Gastroesophageal sphincter (tissue), 4 donors: Measurements from ENCODE around the gene ARCN1. TPM values are rescaled to one million over a fixed set of nuclear protein-coding genes. Genes with fewer than 3 reads are reported as not detected.

Source experiments
- ATAC-seq: fragments of 150-250 bp; one replicate; pipeline ENCODE4 v1.9.1; 2016; ENCODE audit warnings: mild to moderate bottlenecking, moderate library complexity
- H3K27ac ChIP-seq, 4 donors: fragments of 200-600 bp; sonication (generic) in 3 of 4; 1 replicate in 3 of 4; 2 replicates in 1 of 4; pipeline ENCODE4 v1.5.1; 2016 to 2019
- H3K27me3 ChIP-seq: fragments of 200-600 bp; sonication (generic); one replicate; pipeline ENCODE4 v1.5.1; 2019
- H3K36me3 ChIP-seq, 2 donors: fragments of 200-600 bp; sonication (generic); one replicate each; pipeline ENCODE4 v1.5.1; 2019; ENCODE audit warnings: control low read depth in 1 of 2
- H3K4me1 ChIP-seq, 3 donors: fragments of 200-600 bp; sonication (generic); 1 replicate in 2 of 3; 2 replicates in 1 of 3; pipeline ENCODE4 v1.5.1; 2016 to 2019; ENCODE audit warnings: control low read depth in 2 of 3
- H3K4me3 ChIP-seq, 2 donors: fragments of 200-600 bp; sonication (generic); one replicate each; pipeline ENCODE4 v1.5.1; 2019; ENCODE audit warnings: mild to moderate bottlenecking in 1 of 2, moderate library complexity in 1 of 2
- H3K9me3 ChIP-seq, 3 donors: fragments of 200-600 bp; sonication (generic); one replicate each; pipeline ENCODE4 v1.5.1; 2017 to 2019; ENCODE audit warnings: control low read depth in 2 of 3
- EP300 ChIP-seq: sonication (generic); formaldehyde crosslinking; IDR thresholded peaks from one replicate; pipeline ENCODE4 v1.6.1; 2017; ENCODE audit warnings: antibody characterized with exemption, mild to moderate bottlenecking
- POLR2A ChIP-seq, 2 donors: fragments of 450-650 bp; IDR thresholded peaks; one replicate each; pipeline ENCODE4 v1.6.1; 2017; ENCODE audit warnings: antibody characterized with exemption in 2 of 2, mild to moderate bottlenecking in 2 of 2, moderate library complexity in 1 of 2
- POLR2AphosphoS5 ChIP-seq: sonication (generic); formaldehyde crosslinking; IDR thresholded peaks from one replicate; pipeline ENCODE4 v1.6.1; 2017; ENCODE audit warnings: antibody characterized with exemption
- WGBS, 2 donors: methylation state at CpG; one replicate each; pipeline ENCODE4 v1.1.5; 2018; ENCODE audit warnings: low coverage in 1 of 2; 5-methylcytosine and 5-hydroxymethylcytosine counted together
- total RNA-seq, 4 donors: library from RNA; depleted of rRNA; stranded (reverse); fragments of >200 nt; gene quantifications; one replicate each; pipeline ENCODE4 v1.1.0, GENCODE V29; 2016
- TF ChIP-seq, protein P1 (sequence below), 4 experiments: fragments of 200-600 bp in 2 of 4; fragments of 450-650 bp in 2 of 4; sonication (generic) in 1 of 4; IDR thresholded peaks; one replicate each; pipeline ENCODE4 v1.5.1; 2017 to 2019; ENCODE audit warnings: antibody characterized with exemption in 4 of 4, mild to moderate bottlenecking in 2 of 4, moderate library complexity in 2 of 4

The ARCN1 gene
- total RNA-seq, 4 donors from 2014 or later = 84.9 to 141 (median 128) TPM

DNA sequence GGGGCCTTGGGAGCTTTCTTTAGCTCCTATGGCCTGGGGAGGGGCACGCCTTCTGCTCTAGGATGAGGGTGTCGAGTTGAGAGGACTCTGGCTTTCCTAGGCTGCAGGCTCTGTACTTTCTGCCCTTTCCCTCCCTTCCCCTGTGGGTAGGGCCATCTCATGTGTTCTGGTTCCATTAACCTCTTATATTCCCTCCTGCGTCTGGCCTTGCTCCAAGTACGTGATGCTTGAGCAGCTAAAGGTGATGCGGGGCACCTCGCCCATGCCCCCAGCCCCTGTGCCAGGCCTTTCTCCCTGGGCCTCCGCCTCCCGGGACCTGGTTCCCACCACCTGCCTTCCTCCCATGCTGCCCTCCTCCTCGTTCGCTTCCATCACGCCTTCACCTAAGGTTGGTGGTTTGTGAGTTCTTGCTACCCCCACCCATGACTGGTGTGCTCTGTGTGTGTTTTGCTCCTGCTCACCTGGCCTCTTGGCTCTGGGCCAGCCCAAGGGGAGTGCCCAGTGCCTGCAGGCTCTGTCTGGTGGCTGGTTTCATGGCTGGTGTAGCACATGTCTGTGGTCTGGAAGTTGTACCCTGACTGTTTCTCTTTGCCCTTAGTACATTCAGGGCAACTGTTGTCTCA lies 69.3 kb downstream of the ARCN1 start:
- peaks cover 0 to 39% (median 0%) of the 10 kb centered on the region in 3 donors for H3K4me1 ChIP-seq
- no peak for ATAC-seq
- H3K4me3 ChIP-seq = no peak overlapping the region
- peaks cover 0 to 96% of the 10 kb centered on the region in 2 donors for H3K36me3 ChIP-seq
- no peaks in the 10 kb centered on the region for H3K9me3 ChIP-seq
- TF ChIP-seq, protein P1, sequence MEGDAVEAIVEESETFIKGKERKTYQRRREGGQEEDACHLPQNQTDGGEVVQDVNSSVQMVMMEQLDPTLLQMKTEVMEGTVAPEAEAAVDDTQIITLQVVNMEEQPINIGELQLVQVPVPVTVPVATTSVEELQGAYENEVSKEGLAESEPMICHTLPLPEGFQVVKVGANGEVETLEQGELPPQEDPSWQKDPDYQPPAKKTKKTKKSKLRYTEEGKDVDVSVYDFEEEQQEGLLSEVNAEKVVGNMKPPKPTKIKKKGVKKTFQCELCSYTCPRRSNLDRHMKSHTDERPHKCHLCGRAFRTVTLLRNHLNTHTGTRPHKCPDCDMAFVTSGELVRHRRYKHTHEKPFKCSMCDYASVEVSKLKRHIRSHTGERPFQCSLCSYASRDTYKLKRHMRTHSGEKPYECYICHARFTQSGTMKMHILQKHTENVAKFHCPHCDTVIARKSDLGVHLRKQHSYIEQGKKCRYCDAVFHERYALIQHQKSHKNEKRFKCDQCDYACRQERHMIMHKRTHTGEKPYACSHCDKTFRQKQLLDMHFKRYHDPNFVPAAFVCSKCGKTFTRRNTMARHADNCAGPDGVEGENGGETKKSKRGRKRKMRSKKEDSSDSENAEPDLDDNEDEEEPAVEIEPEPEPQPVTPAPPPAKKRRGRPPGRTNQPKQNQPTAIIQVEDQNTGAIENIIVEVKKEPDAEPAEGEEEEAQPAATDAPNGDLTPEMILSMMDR (IDR thresholded peaks at IDR 0.05) = no peak
- TF ChIP-seq POLR2A (IDR thresholded peaks at IDR 0.05) (no peak), POLR2AphosphoS5 (no peak), EP300 (no peak)
- 86 to 100% methylated on average over 2 to 8 of the region's 11 CpGs for WGBS, 2 donors
- no peaks in the 10 kb centered on the region for H3K27me3 ChIP-seq
- peak overlapping the region in 2 of 4 donors; percentile 7 to 40 for H3K27ac ChIP-seq

DNA sequence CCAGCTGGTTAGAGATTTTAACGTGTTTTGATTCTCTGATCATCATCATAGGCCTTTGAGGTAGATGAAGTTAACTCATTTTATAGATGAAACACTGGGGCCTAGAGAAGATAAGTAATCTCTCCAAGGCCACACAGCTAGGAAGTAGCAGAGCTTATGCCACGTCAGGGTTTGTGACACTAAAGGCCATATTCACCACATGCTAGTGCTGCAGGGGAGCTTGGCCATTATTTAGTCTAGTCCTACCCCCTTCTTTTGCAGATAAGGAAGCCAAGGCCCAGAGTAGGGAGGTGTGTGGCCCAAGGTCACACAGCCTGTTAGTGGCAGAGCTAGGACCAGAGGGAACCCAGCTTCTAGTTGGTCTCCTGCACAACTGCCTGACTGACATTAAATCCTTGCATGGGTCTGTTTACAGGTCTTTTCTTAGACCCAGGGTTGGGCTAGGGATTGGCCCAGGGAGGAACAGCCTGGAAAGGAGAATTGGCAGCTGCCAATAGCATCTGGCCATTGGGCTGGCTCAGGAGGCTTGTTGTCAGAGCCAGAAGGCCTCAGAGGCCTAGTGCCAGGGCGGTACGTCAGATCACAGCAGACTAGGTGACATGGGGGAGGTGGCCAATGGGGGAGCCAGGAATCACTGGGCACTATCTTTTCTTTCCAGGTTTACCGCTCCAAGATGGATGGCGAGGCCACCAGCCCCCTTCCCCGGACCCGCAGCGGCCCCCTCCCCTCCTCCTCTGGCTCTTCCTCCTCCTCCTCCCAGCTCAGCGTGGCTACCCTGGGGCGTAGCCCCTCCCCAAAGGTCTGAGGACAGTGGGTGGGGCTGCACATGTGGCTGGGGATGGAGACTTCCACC lies 71.2 kb downstream of the ARCN1 start:
- ATAC-seq = no peak
- H3K9me3 ChIP-seq = no peaks in the 10 kb centered on the region
- H3K4me1 ChIP-seq = peaks cover 0 to 22% (median 0%) of the 10 kb centered on the region in 3 donors
- no peaks in the 10 kb centered on the region for H3K27me3 ChIP-seq
- no peak for TF ChIP-seq POLR2AphosphoS5
- no peak for TF ChIP-seq POLR2A (IDR thresholded peaks at IDR 0.05)
- TF ChIP-seq, protein P1 (IDR thresholded peaks at IDR 0.05) = no peak
- TF ChIP-seq EP300 = no peak
- WGBS, 2 donors = 53% methylated on average over 4 of the region's 11 CpGs; no CpG with 5 or more reads in 1 of the 2 donors
- H3K27ac ChIP-seq = peak overlapping the region in 2 of 4 donors; percentile 11 to 20
- H3K4me3 ChIP-seq = no peak overlapping the region
- H3K36me3 ChIP-seq = peaks cover 0 to 97% of the 10 kb centered on the region in 2 donors

DNA sequence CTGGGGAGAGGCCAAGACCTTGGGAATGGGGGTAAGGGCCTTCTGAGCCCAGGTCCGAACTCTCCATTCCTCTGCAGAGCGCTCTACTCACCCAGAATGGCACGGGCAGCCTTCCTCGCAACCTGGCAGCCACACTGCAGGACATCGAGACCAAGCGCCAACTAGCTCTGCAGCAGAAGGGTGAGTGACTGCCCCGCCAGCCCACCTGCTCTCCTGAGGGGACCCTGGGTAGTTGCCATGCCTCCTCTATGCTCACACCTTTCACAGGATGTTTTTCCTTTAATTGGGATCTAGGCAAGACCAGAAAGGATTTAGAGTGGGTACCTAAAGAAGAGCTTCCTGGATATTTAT lies 71.8 kb downstream of the ARCN1 start:
- peaks cover 0 to 98% of the 10 kb centered on the region in 2 donors for H3K36me3 ChIP-seq
- ATAC-seq = no peak

DNA sequence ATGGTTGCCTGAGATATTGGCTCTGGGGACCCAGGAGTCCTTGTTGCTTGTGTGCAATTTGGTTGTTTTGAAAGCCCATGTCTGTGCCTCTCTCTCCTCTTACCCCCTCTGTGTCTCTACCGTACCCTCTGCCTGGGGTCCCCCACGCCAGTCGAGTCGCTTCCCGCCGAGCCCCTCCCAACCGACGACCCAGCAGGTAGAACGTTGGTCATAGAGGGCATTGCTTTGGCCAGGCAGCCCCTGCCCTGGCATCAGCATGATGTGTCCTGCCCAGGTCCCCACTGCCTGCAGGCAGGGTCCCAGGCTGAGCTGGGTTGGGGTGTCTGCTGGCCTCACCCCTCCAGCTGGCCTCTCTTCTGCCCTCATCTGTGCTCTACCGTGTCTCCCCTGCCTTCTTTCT lies 72.3 kb downstream of the ARCN1 start:
- Histone ChIP-seq H3K27ac (no peak overlapping the region), H3K36me3 (peaks cover 0 to 98% of the 10 kb centered on the region in 2 donors), H3K27me3 (no peaks in the 10 kb centered on the region), H3K4me3 (no peak overlapping the region), H3K4me1 (peaks cover 0 to 22% (median 0%) of the 10 kb centered on the region in 3 donors), H3K9me3 (no peaks in the 10 kb centered on the region)
- TF ChIP-seq POLR2A (IDR thresholded peaks at IDR 0.05) (no peak), POLR2AphosphoS5 (no peak), EP300 (no peak)
- TF ChIP-seq, protein P1 (IDR thresholded peaks at IDR 0.05) = no peak
- no peak for ATAC-seq
- WGBS, 2 donors = 70 to 100% methylated on average over 1 to 2 of the region's 10 CpGs

More for the DNA sequence above, 71.8 kb downstream of the ARCN1 start:
- WGBS, 2 donors = no CpG with 5 or more reads among the region's 7 CpGs
- Histone ChIP-seq H3K4me3 (no peak overlapping the region), H3K27ac (peak overlapping the region in 1 of 4 donors; percentile 11), H3K4me1 (peaks cover 0 to 22% (median 0%) of the 10 kb centered on the region in 3 donors), H3K27me3 (no peaks in the 10 kb centered on the region), H3K9me3 (no peaks in the 10 kb centered on the region)
- TF ChIP-seq EP300 (no peak), POLR2A (IDR thresholded peaks at IDR 0.05) (no peak), POLR2AphosphoS5 (no peak)
- TF ChIP-seq, protein P1 (IDR thresholded peaks at IDR 0.05) = no peak
